Stimulated activated CD4-positive, alpha-beta T cell treated with anti-CD3 and anti-CD28 coated beads, TNF-alpha, amount 100 ng/mL, for 48 hours (primary cell): ENCODE measurements around the gene ADGRL1.
"Not testable (repeated sequence)": the region's sequence is repeated elsewhere in the genome, so short reads cannot be mapped to it uniquely, and the experiment has no call there.

ENCODE experiments used
- DNase-seq, 3 donors: peaks; one replicate each; pipeline ENCODE4 v3.0.0-alpha.2; 2020; ENCODE audit warnings: low read depth in 3 of 3

ADGRL1 gene

GRCh38 chr19:14189415-14189814, 16.6 kb downstream of the ADGRL1 start:
- no peak for DNase-seq

- DNase-seq, result not testable (repeated sequence)
Observed at GRCh38 chr19:14188086-14188485, 17.9 kb downstream of the ADGRL1 start.

DNA sequence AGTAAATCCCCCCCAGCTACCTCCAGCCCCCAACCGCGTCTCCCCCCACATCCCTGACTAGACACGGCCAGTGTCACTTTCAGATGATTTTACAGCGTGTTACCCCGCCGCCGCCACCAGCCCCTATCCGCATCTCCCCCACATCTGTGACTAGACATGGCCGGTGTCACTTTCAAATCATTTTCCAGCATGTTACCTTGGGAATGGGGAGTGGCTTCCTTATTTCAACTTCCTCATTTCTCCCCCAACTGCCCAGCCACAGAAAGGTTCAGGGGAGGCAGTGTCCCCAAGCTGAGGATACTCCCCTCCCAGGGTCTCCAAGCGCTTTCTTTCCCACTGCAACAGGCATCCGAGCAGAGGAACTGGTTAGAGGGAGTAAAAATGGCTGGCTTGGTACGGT, 18.4 kb downstream of the ADGRL1 start:
- DNase-seq, result no peak

DNA sequence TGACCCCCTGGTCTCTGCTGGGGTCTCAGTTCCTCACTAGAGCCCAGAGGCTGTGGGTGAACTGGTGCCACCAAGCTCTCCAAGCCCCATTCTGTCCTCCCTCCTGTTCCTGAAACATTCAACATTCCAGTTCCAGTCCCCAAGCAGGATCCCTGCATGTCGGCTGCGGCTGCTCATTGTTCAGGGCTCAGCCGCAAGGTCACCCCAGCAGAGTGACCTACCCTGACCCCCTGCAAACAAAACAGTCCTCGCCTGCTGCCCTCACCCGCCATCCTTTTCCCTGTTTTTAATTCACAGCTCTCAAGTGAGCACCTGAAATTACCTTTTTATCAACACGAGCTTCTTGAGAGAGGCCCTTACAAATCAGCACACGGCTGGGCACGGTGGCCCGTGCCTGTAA, 19.3 kb downstream of the ADGRL1 start:
- DNase-seq, result not testable (repeated sequence)

DNA sequence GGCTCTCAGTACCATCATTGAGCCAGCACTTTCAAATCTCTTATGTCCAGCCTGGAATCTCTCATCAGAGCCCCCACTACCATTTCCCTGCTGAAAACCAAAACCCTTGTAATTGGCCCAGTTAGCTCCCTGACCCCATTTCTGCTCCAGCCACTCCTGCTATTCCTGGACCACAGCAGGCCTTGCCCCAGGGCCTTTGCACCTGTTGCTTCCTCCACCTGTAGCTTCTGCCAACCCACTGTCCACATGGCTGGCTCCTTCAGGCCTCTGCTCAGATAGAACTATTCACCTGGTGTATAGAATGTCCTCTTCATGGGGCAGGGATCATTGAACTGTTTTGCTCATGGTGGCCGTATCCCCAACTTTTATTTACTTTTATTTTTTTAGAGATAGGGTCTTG, 20.3 kb downstream of the ADGRL1 start:
- DNase-seq, result not testable (repeated sequence)

DNA sequence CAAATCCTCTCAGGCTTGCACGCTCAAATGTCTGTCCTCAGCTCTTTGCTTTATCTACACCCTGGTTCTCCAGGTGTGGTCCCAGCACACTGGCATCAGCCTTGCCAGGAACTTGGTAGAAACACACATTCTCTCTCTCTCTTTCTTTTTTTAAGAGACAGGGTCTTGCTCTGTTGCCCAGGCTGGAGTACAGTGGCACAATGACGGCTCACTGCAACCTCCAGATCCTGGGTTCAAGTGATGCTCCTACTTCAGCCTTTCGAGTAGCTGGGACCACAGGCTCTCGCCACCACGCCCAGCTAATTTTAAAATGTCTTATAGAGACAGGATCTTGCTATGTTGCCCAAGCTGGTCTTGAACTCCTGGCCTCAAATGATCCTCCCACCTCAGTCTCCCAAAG, 20.8 kb downstream of the ADGRL1 start:
- no peak for DNase-seq

GRCh38 chr19:14183741-14184350, 22.1 kb downstream of the ADGRL1 start:
- no peak for DNase-seq

DNA sequence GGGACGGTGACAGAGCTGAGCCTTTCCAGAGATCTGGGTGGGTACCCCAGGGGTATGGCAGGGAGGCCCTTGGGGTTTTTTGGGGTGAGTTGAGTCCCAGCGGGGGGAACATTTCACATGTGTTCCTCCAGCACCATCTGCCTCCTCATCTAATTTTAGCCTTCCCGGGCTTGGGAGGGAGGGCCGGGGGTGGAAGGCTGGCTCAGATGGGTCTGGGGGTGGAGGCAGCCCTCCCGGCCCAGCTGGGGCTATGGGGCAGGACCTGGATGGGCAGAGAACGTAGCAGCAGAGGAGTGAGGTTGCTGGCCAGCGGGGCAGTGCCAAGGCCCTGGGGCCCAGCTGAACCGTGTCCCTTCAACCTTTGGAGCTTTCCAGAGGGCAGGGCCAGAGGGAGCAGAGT, 23.5 kb downstream of the ADGRL1 start:
- DNase-seq, result no peak

- DNase-seq, result no peak
Observed at GRCh38 chr19:14181906-14182305, 24.1 kb downstream of the ADGRL1 start.

DNA sequence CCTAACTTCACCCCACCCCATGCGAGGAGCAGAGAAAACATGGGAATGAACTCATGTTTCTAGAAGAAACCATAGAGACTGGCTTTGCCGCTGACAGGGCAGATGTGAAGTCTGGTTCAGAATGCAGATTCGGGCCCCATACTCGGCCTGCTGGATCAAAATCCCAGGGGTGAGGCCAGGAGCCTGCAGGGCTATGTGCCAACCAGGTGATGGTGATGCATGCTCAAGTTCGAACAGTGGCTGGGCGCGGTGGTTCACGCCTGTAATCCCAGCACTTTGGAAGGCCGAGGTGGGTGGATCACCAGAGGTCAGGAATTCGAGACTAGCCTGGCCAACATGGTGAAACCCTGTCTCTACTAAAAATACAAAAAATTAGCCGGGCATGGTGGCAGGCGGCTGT, 24.8 kb downstream of the ADGRL1 start:
- not testable (repeated sequence) for DNase-seq

DNA sequence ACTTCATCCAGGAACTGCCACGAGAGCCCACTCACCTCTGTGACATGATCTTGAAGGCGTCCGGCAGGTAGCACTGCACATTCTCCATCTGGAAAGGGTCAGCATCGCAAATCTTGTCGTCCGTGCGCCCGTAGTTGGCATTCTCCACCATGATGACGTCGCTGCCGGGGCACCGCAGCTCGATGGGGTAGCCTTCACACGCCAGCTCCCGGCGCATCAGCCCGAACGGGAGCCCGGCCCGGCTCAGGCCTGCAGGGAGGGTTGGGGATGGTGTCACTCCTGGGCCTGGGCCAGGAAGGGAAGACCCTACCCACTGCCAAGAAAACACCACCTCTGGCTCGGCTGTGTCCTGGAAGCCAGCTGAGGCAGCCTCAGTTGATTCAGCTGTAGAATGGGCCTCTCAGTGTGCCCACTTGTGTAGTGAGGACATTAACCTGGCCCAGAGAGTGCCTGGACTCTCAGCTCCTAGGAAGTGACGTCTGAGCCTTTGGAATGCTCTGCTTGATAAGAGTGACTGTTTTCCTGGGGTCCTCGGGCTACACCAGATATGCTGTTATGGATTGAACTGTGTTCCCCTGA, 28.4 kb downstream of the ADGRL1 start:
- DNase-seq, result no peak

DNA sequence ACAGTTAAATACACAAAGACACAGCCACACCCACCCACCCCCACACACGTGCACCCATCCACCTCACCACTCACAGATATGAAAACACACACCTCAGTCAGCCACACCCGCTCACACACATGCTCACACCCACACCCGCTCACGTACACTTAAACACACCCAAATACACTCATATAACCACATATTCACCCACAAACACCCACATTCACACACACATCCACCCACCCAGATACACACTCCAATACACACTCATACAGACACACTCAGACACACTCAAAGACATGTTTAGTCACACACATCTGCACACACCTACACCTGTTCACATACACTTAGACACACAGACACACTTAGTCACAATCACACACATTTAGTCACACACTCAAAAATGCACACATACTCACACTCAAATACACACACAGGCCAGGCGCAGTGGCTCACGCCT, 30.6 kb downstream of the ADGRL1 start:
- no peak for DNase-seq

GRCh38 chr19:14174883-14175282, 31.1 kb downstream of the ADGRL1 start:
- no peak for DNase-seq

DNA sequence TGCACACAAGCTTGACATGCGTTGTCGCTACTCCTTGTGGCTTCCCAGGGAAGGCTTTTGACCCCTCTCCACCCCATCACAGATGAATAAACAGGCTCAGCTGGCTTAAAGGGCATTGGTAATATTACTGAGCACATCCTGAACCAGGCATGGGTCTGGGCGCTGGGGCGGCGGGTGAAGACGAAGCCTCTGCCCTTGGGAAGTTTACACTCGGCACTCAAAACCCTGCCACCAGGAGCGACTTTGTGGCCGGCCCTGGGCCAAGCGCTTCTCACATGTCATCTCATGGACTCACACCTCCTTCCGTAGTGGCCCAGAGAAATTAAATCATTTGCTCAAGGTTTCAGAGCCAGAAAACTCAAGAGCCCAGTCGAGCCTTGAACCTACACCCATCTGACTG, 37.0 kb downstream of the ADGRL1 start:
- no peak for DNase-seq

DNA sequence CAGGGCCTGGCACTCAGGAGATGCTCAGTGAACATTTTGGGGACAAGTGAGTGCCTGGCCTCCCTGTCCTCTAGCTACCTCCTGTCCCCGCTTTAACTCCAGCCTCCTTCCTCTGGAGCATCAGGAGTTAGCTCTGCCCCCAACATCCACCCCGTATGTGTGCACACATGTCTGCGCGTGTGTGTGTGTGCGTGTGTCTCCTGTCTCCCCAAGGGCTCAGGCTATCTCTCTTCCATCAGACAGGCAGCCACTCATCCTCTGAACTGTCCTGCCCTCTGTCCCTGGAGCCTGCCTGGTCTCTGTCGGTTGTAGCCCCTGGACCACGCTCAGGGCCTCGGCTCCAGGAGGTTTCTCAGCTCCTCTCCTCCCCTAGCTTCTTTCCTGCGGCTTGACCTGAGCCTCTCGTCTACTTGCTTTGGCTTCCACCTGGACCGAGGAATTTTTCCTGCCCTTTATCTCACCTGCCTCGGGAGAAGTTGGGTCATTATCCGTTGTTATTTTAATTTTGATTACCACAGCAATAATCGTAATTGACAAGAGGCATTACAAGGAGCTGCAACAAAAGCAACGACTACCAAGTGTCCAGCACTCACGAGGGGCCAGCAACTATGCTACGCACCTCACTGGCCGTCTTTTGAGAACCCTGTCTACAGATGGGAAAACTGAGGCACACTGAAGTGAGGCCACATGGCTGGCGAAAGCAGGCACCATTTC, 37.6 kb downstream of the ADGRL1 start:
- DNase-seq, result no peak

GRCh38 chr19:14167576-14168138, 38.3 kb downstream of the ADGRL1 start:
- no peak for DNase-seq

- no peak for DNase-seq
Observed at GRCh38 chr19:14166999-14167575, 38.9 kb downstream of the ADGRL1 start.

- no peak for DNase-seq
Observed at GRCh38 chr19:14165990-14166830, 39.8 kb downstream of the ADGRL1 start.

GRCh38 chr19:14164724-14165493, 41.1 kb downstream of the ADGRL1 start:
- no peak for DNase-seq

GRCh38 chr19:14164082-14164481, 41.9 kb downstream of the ADGRL1 start:
- no peak for DNase-seq

DNA sequence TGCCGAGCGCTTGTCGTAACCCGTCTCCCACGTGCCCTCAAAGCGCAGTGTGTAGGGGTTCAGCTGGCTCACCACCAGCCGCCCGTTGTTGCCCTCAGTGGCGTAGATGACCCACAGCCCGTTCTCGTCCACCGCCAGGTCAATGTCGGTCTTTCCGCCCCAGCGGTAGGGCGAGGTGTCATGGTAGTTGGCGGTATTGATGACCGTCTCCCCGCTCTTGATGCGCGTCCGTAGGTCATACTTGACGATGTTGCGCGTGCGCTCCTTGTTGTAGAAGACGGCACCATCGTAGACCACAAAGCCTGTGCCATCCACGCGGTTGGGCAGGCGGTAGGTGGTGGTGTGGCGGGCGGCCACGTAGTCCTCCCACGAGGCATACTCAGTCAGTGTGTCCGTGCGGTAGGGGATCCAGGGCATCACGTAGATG, 43.1 kb downstream of the ADGRL1 start:
- DNase-seq, result no peak
